K562 (cell line): ENCODE data around the gene ZBTB22. TPM values are rescaled to one million over a fixed set of nuclear protein-coding genes. Genes with fewer than 3 reads are reported as not detected.
A peak's percentile ranks its signal among the peaks of the same experiment; 100 is the strongest.

Experiments
- CBX5 ChIP-seq: IDR thresholded peaks from 2 replicates; pipeline ENCODE4 v1.6.1; 2014; ENCODE audit warnings: low read depth, borderline replicate concordance
- GTF2F1 ChIP-seq: IDR thresholded peaks from 2 replicates; pipeline ENCODE4 v1.6.1; 2011; ENCODE audit warnings: low read depth, low read length, improper control_type of control experiment
- MIER1 ChIP-seq: fragments of 450-650 bp; IDR thresholded peaks from 2 replicates; pipeline ENCODE4 v1.6.1; 2016; ENCODE audit warnings: antibody characterized with exemption, mild to moderate bottlenecking, low read depth
- POLR2H ChIP-seq: IDR thresholded peaks from 2 replicates; pipeline ENCODE4 v1.6.1; 2016; ENCODE audit warnings: missing genetic modification characterization, low read depth, mild to moderate bottlenecking, control low read depth, missing compliant biosample characterization, moderate library complexity
- RREB1 ChIP-seq: fragments of 250-450 bp; sonication (Bioruptor Pico); IDR thresholded peaks from 2 replicates; pipeline ENCODE4 v1.4.0; 2020
- THRAP3 ChIP-seq: fragments of 450-650 bp; IDR thresholded peaks from 2 replicates; pipeline ENCODE4 v1.6.1; 2016; ENCODE audit warnings: mild to moderate bottlenecking, inconsistent platforms, borderline replicate concordance
- TRIM28 ChIP-seq: fragments of 450-650 bp; IDR thresholded peaks from 2 replicates; pipeline ENCODE4 v1.6.1; 2017
- ZBTB33 ChIP-seq: sonication (generic); formaldehyde crosslinking; IDR thresholded peaks from 2 replicates; pipeline ENCODE4 v1.8.1; 2023; ENCODE audit warnings: mild to moderate bottlenecking, missing genetic modification reagents
- ZNF24 ChIP-seq: fragments of 450-650 bp; IDR thresholded peaks from 2 replicates; pipeline ENCODE4 v1.6.1; 2016
- polyA plus RNA-seq, 8 experiments: library from polyadenylated mRNA; depleted of rRNA in 4 of 8; stranded (reverse) in 5 of 8; unstranded in 3 of 8; fragments of >200 nt; fragmentation: Nextera tagmentation in 2 of 8; fragmentation: Illumina TruSeq in 1 of 8; extraction: Ambion mirVana in 2 of 8; extraction: Trizol in 1 of 8; gene quantifications; 2 replicates each; pipeline versions ENCODE4 v1.2.1 to v1.2.3, GENCODE V29; 2011 to 2014; ENCODE audit warnings: inconsistent platforms in 1 of 8, missing spikeins in 1 of 8
- total RNA-seq, 7 experiments: library from RNA; depleted of rRNA in 6 of 7; stranded (reverse); fragments of >200 nt in 6 of 7; fragmentation: Illumina TruSeq in 2 of 7; extraction: Trizol in 2 of 7; gene quantifications; 2 replicates each; pipeline versions ENCODE4 v1.2.1 to v1.2.3, GENCODE V29; 2011 to 2021; ENCODE audit warnings: low replicate concordance in 1 of 7
- TF ChIP-seq, protein P1 (sequence below): fragments of 450-650 bp; IDR thresholded peaks from 2 replicates; pipeline ENCODE4 v1.6.1; 2016; ENCODE audit warnings: borderline replicate concordance
- TF ChIP-seq, protein P2 (sequence below): fragments of 450-650 bp; IDR thresholded peaks from 2 replicates; pipeline ENCODE4 v1.6.1; 2016; ENCODE audit warnings: antibody characterized with exemption

ZBTB22 gene
- total and polyA plus RNA-seq, 9 of the 15 experiments (the other 6 are each of a cell fraction or from before 2014, with no cell fraction given), result 0.21 to 11.9 (median 7.1) TPM

GRCh38 chr6:33299237-33299944, 18.2 kb downstream of the ZBTB22 start (continued):
- peak; percentile 53; the same call in 1 of the 2 replicates for TF ChIP-seq MIER1
- no peak; the same call in 1 of the 2 replicates for TF ChIP-seq ZBTB33
- TF ChIP-seq, protein P1, sequence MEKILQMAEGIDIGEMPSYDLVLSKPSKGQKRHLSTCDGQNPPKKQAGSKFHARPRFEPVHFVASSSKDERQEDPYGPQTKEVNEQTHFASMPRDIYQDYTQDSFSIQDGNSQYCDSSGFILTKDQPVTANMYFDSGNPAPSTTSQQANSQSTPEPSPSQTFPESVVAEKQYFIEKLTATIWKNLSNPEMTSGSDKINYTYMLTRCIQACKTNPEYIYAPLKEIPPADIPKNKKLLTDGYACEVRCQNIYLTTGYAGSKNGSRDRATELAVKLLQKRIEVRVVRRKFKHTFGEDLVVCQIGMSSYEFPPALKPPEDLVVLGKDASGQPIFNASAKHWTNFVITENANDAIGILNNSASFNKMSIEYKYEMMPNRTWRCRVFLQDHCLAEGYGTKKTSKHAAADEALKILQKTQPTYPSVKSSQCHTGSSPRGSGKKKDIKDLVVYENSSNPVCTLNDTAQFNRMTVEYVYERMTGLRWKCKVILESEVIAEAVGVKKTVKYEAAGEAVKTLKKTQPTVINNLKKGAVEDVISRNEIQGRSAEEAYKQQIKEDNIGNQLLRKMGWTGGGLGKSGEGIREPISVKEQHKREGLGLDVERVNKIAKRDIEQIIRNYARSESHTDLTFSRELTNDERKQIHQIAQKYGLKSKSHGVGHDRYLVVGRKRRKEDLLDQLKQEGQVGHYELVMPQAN, result peak; percentile 5; the same call in 1 of the 2 replicates
- TF ChIP-seq, protein P2, sequence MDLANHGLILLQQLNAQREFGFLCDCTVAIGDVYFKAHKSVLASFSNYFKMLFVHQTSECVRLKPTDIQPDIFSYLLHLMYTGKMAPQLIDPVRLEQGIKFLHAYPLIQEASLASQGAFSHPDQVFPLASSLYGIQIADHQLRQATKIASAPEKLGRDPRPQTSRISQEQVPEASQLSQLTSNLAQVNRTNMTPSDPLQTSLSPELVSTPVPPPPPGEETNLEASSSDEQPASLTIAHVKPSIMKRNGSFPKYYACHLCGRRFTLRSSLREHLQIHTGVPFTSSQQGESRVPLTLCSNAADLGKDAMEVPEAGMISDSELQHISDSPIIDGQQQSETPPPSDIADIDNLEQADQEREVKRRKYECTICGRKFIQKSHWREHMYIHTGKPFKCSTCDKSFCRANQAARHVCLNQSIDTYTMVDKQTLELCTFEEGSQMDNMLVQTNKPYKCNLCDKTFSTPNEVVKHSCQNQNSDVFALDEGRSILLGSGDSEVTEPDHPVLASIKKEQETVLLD, result peak; percentile 40; the same call in 1 of the 2 replicates
- TF ChIP-seq TRIM28, result peak; percentile 82; the same call in 1 of the 2 replicates
- TF ChIP-seq ZNF24, result peak; percentile 37; the same call in 1 of the 2 replicates
- 0 out of 2 replicates have a peak, but pooled peaks have one; percentile 56 for TF ChIP-seq GTF2F1
- no peak for TF ChIP-seq RREB1
- TF ChIP-seq THRAP3, result peak; percentile 79
- peak; percentile 95 for TF ChIP-seq POLR2H (tag)
- TF ChIP-seq CBX5, result no peak
